Stimulated activated effector memory CD8-positive, alpha-beta T cell treated with anti-CD3 and anti-CD28 coated beads, Interleukin-12 subunit alpha, Interleukin-12 subunit beta, amount 100 ng/mL, for 72 hours (primary cell): Measurements from ENCODE around the gene MAP3K5.
"Not testable (repeated sequence)": the region's sequence is repeated elsewhere in the genome, so short reads cannot be mapped to it uniquely, and the experiment has no call there.

Experiments used
- ATAC-seq: fragments of 150-1000 bp; cut with Tn5 transposase; 2 replicates; pipeline ENCODE4 v1.10.0; 2021
- DNase-seq, 2 donors: peaks; one replicate each; pipeline ENCODE4 v3.0.0; 2021 to 2022; ENCODE audit warnings: low spot score in 2 of 2
- H3K27ac Mint-ChIP-seq: one replicate; pipeline ENCODE4 v1.8.0; 2022; ENCODE audit warnings: mild to moderate bottlenecking, mixed read lengths
- H3K36me3 Mint-ChIP-seq: one replicate; pipeline ENCODE4 v1.8.0; 2022; ENCODE audit warnings: mild to moderate bottlenecking, mixed read lengths
- H3K4me1 Mint-ChIP-seq: one replicate; pipeline ENCODE4 v1.8.0; 2022; ENCODE audit warnings: mixed read lengths
- H3K4me3 Mint-ChIP-seq: one replicate; pipeline ENCODE4 v1.8.0; 2022; ENCODE audit warnings: mild to moderate bottlenecking, mixed read lengths
- H3K9me3 Mint-ChIP-seq: one replicate; pipeline ENCODE4 v1.8.0; 2022; ENCODE audit warnings: mixed read lengths

The MAP3K5 gene

DNA sequence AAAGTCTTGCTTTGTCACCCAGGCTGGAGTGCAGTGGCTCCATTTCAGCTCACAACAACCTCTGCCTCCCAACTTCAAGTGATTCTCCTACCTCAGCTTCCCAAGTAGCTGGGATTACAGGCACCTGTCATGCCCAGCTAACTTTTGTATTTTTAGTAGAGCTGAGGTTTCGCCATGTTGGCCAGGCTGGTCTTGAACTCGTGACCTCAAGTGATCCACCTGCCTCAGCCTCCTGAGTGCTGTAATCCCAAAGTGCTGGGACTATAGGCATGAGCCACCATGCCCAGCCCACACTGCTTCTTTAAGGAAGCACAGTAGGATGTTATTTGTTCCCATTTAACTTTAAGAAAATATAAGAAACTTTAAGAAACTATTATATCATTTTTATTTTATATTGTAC is 206.8 kb downstream of the MAP3K5 start:
- not testable (repeated sequence) for H3K4me3 Mint-ChIP-seq, H3K27ac Mint-ChIP-seq, H3K9me3 Mint-ChIP-seq, ATAC-seq, DNase-seq, H3K4me1 Mint-ChIP-seq
- H3K36me3 Mint-ChIP-seq, result peaks cover 53% of the 10 kb centered on the region

DNA sequence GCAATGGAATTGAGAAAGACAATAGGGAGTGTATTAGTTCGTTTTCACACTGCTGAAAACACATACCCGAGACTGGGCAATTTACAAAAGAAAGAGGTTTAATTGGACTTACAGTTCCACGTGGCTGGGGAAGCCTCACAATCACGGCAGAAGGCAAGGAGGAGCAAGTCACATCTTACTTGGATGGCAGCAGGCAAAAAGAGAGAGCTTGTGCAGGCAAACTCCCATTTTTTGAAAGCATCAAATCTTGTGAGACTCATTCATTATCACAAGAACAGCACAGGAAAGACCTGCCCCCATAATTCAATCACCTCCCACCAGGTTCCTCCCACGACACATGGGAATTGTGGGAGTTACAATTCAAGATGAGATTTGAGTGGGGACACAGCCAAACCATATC is 208.0 kb downstream of the MAP3K5 start:
- not testable (repeated sequence) for DNase-seq, H3K9me3 Mint-ChIP-seq, H3K4me1 Mint-ChIP-seq, ATAC-seq, H3K4me3 Mint-ChIP-seq
- Mint-ChIP-seq H3K36me3 (peaks cover 53% of the 10 kb centered on the region), H3K27ac (peak overlapping the region; percentile 83)

DNA sequence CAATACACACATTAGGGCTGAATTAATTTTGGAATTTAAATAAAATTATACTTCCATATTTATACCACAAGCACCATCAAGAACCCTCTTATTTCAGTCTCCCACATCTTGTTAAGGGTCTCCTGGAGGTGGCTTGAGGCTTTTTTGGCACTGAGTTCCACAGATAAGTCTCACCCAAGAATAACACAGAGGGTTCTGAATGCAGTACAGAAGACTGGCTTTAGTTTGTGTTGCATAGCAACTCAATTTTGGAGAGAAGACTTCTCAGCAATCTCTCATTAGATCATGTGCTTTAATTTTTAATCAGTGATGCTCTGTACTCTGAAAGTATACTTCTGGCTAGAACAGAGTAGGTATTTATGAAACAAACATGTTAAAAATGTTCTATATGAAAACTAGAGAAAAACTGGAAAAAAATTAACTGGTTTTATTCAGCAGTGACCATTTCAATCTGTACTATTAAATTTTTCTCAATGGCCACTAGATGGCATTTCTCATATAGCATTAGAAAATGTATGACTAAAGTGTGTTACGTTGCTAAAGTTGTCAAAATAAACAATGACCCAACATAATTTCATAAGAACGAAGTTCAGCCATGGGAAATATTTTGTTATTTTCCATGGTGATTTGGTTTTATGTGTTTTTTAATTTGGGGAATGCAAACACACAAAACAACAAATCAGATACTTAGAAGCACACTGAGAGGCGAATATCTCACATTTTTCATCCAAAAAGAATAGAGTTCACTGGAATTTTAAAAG is 209.4 kb downstream of the MAP3K5 start:
- Mint-ChIP-seq H3K36me3 (peaks cover 57% of the 10 kb centered on the region), H3K4me3 (no peak overlapping the region), H3K27ac (peak overlapping the region; percentile 83), H3K4me1 (peaks cover 7% of the 10 kb centered on the region), H3K9me3 (no peaks in the 10 kb centered on the region)
- no peak for ATAC-seq
- no peak for DNase-seq

DNA sequence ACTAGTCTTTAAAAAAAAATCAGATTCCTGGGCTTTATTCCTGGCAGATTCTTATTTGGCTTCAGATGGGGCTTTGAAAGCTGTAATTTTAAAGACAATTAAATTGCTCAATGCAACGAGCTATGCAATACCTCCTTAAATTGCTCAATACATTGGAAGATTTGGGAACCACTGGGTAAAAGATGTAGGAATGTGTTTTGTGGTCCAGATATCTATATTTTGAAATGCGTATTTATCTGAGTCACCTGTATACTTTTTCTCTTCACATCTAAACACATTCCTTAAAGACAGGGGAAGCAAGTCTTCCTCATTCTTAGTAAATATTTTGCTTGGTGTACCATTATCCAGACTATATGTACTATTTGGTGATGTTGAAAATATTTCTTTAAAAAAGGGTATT is 212.5 kb downstream of the MAP3K5 start:
- H3K36me3 Mint-ChIP-seq, result peaks cover 76% of the 10 kb centered on the region
- peak overlapping the region; percentile 35 for H3K27ac Mint-ChIP-seq
- peaks cover 7% of the 10 kb centered on the region for H3K4me1 Mint-ChIP-seq
- ATAC-seq (no peak), DNase-seq (no peak)
- no peak overlapping the region for H3K4me3 Mint-ChIP-seq
- no peaks in the 10 kb centered on the region for H3K9me3 Mint-ChIP-seq

DNA sequence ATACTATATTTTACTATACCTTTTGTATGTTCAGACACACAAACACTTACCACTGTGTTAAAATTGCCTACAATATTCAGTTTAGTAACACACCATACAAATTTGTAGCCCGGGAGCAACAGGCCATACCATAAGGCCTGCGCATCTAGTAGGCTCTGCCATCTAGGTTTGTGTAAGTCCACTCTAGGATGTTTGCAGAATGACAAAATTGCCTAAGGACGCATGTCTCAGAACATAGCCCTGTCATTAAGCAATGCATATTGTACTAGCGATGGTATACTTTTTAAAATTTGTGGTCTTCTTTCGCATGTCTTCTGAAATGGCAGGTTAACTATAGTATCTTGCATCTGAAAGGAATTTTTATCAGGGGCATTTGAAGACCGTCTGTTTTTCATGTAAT is 215.5 kb downstream of the MAP3K5 start:
- no peaks in the 10 kb centered on the region for H3K4me1 Mint-ChIP-seq
- no peak overlapping the region for H3K27ac Mint-ChIP-seq
- no peak for DNase-seq
- H3K4me3 Mint-ChIP-seq, result no peak overlapping the region
- peaks cover 1% of the 10 kb centered on the region for H3K9me3 Mint-ChIP-seq
- peaks cover 75% of the 10 kb centered on the region for H3K36me3 Mint-ChIP-seq
- no peak for ATAC-seq

DNA sequence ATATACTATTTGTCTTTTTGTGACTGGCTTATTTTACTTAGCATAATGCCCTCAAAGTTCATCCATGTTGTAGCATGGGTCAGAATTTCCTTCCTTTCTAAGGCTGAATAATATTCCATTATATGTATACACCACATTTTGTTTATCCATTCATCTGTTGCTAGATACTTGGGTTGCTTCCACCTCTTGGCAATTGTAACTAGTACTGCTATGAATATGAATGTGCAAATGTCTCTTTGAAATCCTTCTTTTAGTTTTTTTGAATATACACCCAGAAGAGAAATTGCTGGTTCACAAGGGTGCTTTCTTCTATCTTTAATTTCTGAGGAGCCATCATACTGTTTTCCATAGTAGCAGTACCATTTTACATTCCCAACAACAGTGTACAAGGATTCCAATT is 220.8 kb downstream of the MAP3K5 start:
- no peak overlapping the region for H3K27ac Mint-ChIP-seq
- H3K9me3 Mint-ChIP-seq, result peaks cover 2% of the 10 kb centered on the region
- H3K4me3 Mint-ChIP-seq, result no peak overlapping the region
- no peak for DNase-seq
- no peak for ATAC-seq
- no peaks in the 10 kb centered on the region for H3K4me1 Mint-ChIP-seq
- H3K36me3 Mint-ChIP-seq, result peaks cover 44% of the 10 kb centered on the region

DNA sequence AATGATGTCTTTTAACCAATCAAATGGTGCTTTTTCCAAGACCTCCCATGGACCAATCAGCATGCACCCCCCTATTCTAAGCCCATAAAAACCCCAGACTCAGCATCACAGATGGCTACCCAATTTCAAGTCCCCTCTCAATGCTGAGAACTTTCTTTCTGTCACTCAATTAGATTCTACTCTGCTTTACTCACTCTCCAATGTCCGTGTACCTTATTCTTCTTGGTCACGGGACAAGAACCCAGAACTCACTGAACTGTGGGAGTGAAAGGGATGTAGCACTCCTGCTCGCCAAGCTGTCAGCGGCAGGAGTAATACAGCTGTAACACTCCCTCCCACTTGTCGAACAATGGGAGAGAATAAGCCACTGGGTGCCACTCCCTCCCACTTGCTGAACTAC is 221.2 kb downstream of the MAP3K5 start:
- Mint-ChIP-seq H3K9me3 (peaks cover 2% of the 10 kb centered on the region), H3K27ac (peak overlapping the region; percentile 4), H3K36me3 (peaks cover 40% of the 10 kb centered on the region), H3K4me1 (no peaks in the 10 kb centered on the region), H3K4me3 (no peak overlapping the region)
- DNase-seq (no peak), ATAC-seq (no peak)

DNA sequence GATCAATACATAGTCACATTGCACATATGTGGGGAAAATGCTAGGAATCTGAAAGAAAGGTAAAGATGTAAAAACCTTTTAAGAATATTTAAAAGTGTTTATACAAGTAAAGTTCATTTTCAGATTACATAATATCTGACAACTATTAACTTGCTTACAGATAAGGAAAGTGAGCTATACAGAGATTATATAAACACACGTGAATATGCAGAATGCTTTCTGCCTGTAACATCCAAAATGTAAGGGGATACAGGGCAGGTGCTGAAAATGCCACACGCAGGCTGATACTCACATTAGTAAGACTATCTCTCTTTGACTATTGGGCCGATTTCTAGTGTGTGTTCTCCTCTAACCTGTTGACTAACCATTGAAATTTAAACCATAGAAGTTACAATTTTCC is 224.1 kb downstream of the MAP3K5 start:
- peak overlapping the region; percentile 29 for H3K27ac Mint-ChIP-seq
- no peak for DNase-seq
- no peak overlapping the region for H3K4me3 Mint-ChIP-seq
- H3K4me1 Mint-ChIP-seq, result peaks cover 8% of the 10 kb centered on the region
- peaks cover 2% of the 10 kb centered on the region for H3K9me3 Mint-ChIP-seq
- ATAC-seq, result no peak
- H3K36me3 Mint-ChIP-seq, result peaks cover 19% of the 10 kb centered on the region

DNA sequence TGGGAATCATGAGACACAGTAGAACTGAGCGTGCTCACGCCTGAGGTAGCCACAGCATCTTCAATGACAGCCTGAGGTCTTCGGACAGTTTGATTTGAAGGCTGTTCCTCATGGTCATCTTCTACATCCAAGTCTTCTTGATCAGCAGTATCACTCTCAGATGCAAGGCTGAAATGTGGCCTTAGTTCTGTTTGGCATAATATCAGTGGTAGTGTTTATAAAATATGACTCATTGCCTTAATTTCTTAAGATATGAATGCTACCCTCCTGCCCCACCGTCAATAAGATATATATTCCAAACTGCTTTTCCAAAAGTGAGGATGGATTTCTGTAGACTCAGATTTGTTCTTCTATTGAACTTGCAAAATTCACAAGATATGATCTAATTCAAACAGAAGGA is 224.6 kb downstream of the MAP3K5 start:
- Mint-ChIP-seq H3K9me3 (peaks cover 2% of the 10 kb centered on the region), H3K36me3 (peaks cover 23% of the 10 kb centered on the region), H3K4me3 (no peak overlapping the region), H3K27ac (no peak overlapping the region), H3K4me1 (peaks cover 8% of the 10 kb centered on the region)
- ATAC-seq (no peak), DNase-seq (no peak)

DNA sequence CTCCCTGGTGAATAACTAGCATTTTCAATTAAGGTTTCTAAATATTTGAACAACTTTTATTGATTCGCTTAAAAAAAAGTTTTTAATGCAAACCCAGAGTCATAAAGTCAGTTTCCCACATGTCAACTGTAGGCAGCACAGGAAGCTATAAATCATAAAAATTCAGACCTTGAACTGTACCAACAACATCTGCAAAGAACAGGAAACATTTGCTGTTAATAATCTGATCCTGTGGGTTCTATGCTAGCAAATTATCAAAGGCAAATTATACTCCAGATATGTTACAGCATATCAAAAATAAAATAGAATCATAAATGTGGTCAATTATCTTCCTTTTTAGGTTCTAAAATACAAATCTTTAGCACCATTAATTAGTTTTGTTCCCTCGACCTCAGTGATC is 225.4 kb downstream of the MAP3K5 start:
- Mint-ChIP-seq H3K9me3 (peaks cover 1% of the 10 kb centered on the region), H3K4me1 (peaks cover 8% of the 10 kb centered on the region), H3K36me3 (peaks cover 31% of the 10 kb centered on the region), H3K27ac (peak overlapping the region; percentile 26), H3K4me3 (no peak overlapping the region)
- no peak for ATAC-seq
- DNase-seq, result no peak

DNA sequence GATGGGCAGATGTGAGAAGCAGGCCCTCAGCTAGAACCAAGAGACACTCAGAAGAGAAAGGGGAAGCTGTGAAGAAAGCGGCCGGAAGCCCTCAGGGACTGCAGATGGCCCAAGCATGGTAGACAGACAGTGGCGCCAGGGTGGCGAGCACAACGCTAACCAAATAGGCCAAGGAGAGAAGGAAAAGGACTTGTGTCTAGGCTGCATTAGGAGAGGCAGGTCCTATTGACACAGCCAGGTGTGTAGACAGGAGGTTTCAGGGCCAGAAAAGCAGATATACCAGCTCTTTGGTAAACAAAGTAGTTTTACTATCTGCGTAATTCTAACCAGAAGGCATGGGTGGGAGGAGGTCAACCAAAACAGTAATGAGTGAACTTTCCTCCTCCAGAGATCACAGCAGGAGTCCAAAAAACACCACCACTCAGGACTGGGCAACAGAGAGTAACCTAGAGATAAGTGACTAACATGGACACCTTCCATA is 226.2 kb downstream of the MAP3K5 start:
- Mint-ChIP-seq H3K4me1 (peaks cover 8% of the 10 kb centered on the region), H3K9me3 (no peaks in the 10 kb centered on the region), H3K27ac (no peak overlapping the region), H3K4me3 (no peak overlapping the region), H3K36me3 (peaks cover 39% of the 10 kb centered on the region)
- no peak for DNase-seq
- ATAC-seq, result no peak

DNA sequence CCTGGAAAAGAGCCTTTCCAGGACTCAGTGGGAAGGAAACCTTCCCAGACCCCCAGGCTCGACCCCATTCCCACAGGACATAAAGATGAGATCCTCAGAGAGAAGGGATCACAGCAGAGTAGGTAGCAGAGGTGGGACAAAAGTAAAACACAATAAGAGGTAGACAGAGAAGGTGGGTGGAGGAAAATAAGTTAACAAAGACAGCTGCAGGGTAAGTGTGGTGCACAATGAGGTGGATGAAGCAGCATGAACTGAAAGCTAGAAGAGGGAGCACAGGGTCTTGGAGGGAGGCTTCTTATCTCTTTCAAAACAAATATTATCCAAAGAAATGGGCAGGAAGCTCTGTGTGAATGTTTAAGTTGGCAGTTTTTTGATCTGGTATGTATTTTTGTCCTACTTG is 228.1 kb downstream of the MAP3K5 start:
- Mint-ChIP-seq H3K36me3 (peaks cover 57% of the 10 kb centered on the region), H3K27ac (peak overlapping the region; percentile 78), H3K4me3 (no peak overlapping the region), H3K4me1 (peaks cover 8% of the 10 kb centered on the region), H3K9me3 (no peaks in the 10 kb centered on the region)
- no peak for DNase-seq
- ATAC-seq, result no peak

DNA sequence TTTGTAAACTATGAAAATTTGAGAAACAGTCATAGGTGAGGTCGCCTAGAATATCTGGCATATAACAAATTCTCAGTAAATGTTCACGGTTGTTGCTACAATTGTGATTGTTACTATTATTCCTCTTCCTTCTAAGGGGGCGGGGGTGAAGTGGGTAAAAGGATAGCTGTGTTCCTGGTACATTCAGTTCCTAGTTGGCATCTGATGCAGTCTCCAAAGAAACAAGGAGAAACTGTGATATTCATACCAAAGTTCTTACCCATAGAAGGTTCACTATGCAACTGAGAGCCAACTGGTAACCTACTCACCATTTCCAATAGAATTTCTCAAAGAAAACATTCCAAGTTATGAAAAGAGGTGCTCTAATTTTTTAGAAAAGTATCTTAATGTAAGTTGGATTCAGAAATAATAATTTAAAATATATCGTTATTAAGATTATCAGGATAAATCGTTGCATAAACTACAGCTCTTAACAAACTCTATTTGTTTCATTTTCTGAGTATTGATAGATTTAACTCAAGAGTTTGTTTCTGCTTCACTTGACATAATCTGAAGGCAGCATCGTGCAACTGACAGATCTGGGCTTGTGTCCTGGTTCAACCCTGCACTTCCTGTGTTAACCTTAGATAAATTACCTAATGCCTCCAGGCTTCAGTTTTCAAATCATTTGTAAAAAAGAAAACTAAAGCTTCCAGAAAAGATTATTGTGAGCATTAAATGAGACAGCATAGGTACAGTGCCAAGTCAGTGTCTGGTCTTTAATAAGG is 228.7 kb downstream of the MAP3K5 start:
- Mint-ChIP-seq H3K36me3 (peaks cover 60% of the 10 kb centered on the region), H3K4me1 (peaks cover 8% of the 10 kb centered on the region)

DNA sequence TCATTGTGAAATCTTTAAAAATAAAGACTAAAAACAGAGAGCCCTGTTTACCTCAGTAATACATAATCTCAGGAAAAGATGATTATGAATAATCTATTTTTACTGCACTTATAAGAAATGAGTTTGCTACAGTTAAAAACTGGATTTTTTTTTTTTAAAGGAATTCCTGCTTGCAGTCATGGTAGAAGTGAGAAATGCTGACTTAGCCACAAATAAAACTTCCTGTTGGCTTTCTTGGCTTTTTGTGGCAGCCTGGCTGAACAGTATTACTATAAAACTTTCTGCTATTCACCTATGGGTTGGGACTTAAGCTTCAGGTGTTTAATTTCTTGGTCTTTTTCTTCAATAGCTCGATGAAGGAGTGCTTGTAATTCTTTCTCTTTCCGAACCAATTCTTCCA is 230.1 kb downstream of the MAP3K5 start:
- H3K27ac Mint-ChIP-seq, result no peak overlapping the region
- peaks cover 64% of the 10 kb centered on the region for H3K36me3 Mint-ChIP-seq
- H3K4me3 Mint-ChIP-seq, result no peak overlapping the region
- no peaks in the 10 kb centered on the region for H3K9me3 Mint-ChIP-seq
- DNase-seq (no peak), ATAC-seq (no peak)
- peaks cover 8% of the 10 kb centered on the region for H3K4me1 Mint-ChIP-seq

More for the DNA sequence above, 228.7 kb downstream of the MAP3K5 start:
- H3K27ac Mint-ChIP-seq, result peak overlapping the region; percentile 78
- ATAC-seq, result no peak
- no peak overlapping the region for H3K4me3 Mint-ChIP-seq
- DNase-seq, result no peak
- H3K9me3 Mint-ChIP-seq, result no peaks in the 10 kb centered on the region

DNA sequence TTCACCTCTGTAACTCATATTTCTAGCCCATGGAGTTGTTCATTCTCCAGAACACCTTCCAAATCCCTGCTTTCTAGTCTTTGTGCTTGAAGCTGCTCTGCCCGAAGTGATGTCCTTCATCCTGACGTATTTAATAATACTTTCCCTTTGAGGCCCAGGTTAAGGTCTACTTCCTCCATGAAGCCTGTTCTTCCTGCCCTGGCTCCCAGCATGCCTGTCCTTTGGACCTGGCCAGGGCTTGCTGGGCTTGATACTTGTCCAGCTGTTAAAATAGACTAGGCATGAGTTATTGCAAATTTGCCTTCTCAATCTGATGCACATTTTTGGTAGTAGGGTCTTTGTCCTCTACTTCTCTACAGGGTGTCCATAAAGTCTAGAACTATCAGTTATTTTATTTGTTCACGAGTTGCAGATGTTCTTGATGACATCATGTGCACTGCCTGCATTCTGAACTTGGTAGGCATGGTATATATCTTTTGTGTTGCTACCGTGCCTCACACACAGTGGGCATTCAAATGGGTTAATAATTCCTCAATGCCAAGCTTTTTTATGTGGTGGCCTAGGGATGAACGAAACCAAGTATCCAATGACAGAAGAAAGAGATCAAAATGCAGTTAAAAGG is 239.0 kb downstream of the MAP3K5 start:
- peaks cover 24% of the 10 kb centered on the region for H3K36me3 Mint-ChIP-seq
- H3K27ac Mint-ChIP-seq, result no peak overlapping the region
- no peaks in the 10 kb centered on the region for H3K9me3 Mint-ChIP-seq
- DNase-seq (no peak), ATAC-seq (no peak)
- H3K4me1 Mint-ChIP-seq, result no peaks in the 10 kb centered on the region
- no peak overlapping the region for H3K4me3 Mint-ChIP-seq
